Naive B cell (primary cell): ENCODE results near the gene SLC23A1. TPM values are rescaled to one million over a fixed set of nuclear protein-coding genes. Genes with fewer than 3 reads are reported as not detected.
"Not testable (repeated sequence)": the region's sequence is repeated elsewhere in the genome, so short reads cannot be mapped to it uniquely, and the experiment has no call there.

ENCODE experiments used
- ATAC-seq, 2 donors: fragments of 150-1000 bp; cut with Tn5 transposase; 2 replicates each; pipeline ENCODE4 v1.10.0; 2021; ENCODE audit warnings: low read depth in 2 of 2, mild to moderate bottlenecking in 2 of 2, moderate library complexity in 2 of 2
- DNase-seq: peaks from one replicate; pipeline ENCODE4 v3.0.0; 2022
- H3K27ac Mint-ChIP-seq, 6 donors: one replicate each; pipeline ENCODE4 v1.8.0; 2020 to 2022; ENCODE audit warnings: mild to moderate bottlenecking in 6 of 6, mixed read lengths in 6 of 6, moderate library complexity in 5 of 6, inconsistent platforms in 2 of 6
- H3K27me3 Mint-ChIP-seq, 3 donors: one replicate each; pipeline ENCODE4 v1.8.0; 2021 to 2022; ENCODE audit warnings: mixed read lengths in 3 of 3, mild to moderate bottlenecking in 1 of 3
- H3K36me3 Mint-ChIP-seq, 2 donors: one replicate each; pipeline ENCODE4 v1.8.0; 2020 to 2022; ENCODE audit warnings: mixed read lengths in 2 of 2, inconsistent platforms in 1 of 2, mild to moderate bottlenecking in 1 of 2
- H3K4me1 Mint-ChIP-seq, 3 donors: one replicate each; pipeline ENCODE4 v1.8.0; 2020 to 2022; ENCODE audit warnings: mixed read lengths in 3 of 3, inconsistent platforms in 1 of 3, mild to moderate bottlenecking in 1 of 3, moderate library complexity in 1 of 3
- H3K4me3 Mint-ChIP-seq, 8 donors: one replicate each; pipeline ENCODE4 v1.8.0; 2020 to 2022; ENCODE audit warnings: mild to moderate bottlenecking in 8 of 8, mixed read lengths in 8 of 8, moderate library complexity in 8 of 8, inconsistent platforms in 2 of 8
- H3K9me3 Mint-ChIP-seq, 7 donors: one replicate each; pipeline ENCODE4 v1.8.0; 2020 to 2022; ENCODE audit warnings: mixed read lengths in 7 of 7, mild to moderate bottlenecking in 5 of 7, inconsistent platforms in 2 of 7, moderate library complexity in 1 of 7
- polyA plus RNA-seq, 6 donors: library from polyadenylated mRNA; unstranded; fragments of 300-500 nt; fragmentation: Illumina TruSeq; gene quantifications; one replicate each; pipeline ENCODE4 v1.2.3, GENCODE V29; 2021; ENCODE audit warnings: low read depth in 6 of 6

The SLC23A1 gene
- polyA plus RNA-seq, 6 donors from 2014 or later = 0.13 to 0.57 (median 0.49) TPM; not detected in 3

GRCh38 chr5:139414581-139415130, 31.6 kb upstream of the SLC23A1 start:
- no peak overlapping the region for H3K27ac Mint-ChIP-seq
- DNase-seq (no peak), ATAC-seq (no peak)
- no peaks in the 10 kb centered on the region for H3K4me1 Mint-ChIP-seq
- H3K27me3 Mint-ChIP-seq = no peaks in the 10 kb centered on the region
- peaks cover 5 to 24% of the 10 kb centered on the region in 2 donors for H3K36me3 Mint-ChIP-seq
- no peaks in the 10 kb centered on the region for H3K9me3 Mint-ChIP-seq
- no peak overlapping the region for H3K4me3 Mint-ChIP-seq

- ATAC-seq = no peak
- Mint-ChIP-seq H3K36me3 (peaks cover 5 to 20% of the 10 kb centered on the region in 2 donors), H3K9me3 (no peaks in the 10 kb centered on the region), H3K4me3 (no peak overlapping the region), H3K4me1 (no peaks in the 10 kb centered on the region), H3K27ac (no peak overlapping the region), H3K27me3 (no peaks in the 10 kb centered on the region)
- DNase-seq = no peak
Measured at GRCh38 chr5:139413963-139414362, 30.9 kb upstream of the SLC23A1 start.

GRCh38 chr5:139413153-139413552, 30.1 kb upstream of the SLC23A1 start:
- DNase-seq (no peak), ATAC-seq (no peak)
- Mint-ChIP-seq H3K27me3 (no peaks in the 10 kb centered on the region), H3K9me3 (no peaks in the 10 kb centered on the region), H3K4me3 (no peak overlapping the region), H3K27ac (no peak overlapping the region), H3K4me1 (peaks cover under 1 to 1% (median 1%) of the 10 kb centered on the region in 3 donors), H3K36me3 (peaks cover 0 to 13% of the 10 kb centered on the region in 2 donors)

GRCh38 chr5:139410993-139411828, 28.1 kb upstream of the SLC23A1 start:
- Mint-ChIP-seq H3K9me3 (peaks cover 0 to 2% (median 0%) of the 10 kb centered on the region in 7 donors), H3K27me3 (no peaks in the 10 kb centered on the region), H3K27ac (peak overlapping the region in 1 of 6 donors; percentile 77), H3K4me1 (peaks cover 10 to 19% (median 19%) of the 10 kb centered on the region in 3 donors), H3K4me3 (no peak overlapping the region), H3K36me3 (peaks cover 0 to 13% of the 10 kb centered on the region in 2 donors)
- no peak for ATAC-seq
- DNase-seq = no peak

GRCh38 chr5:139410121-139410992, 27.3 kb upstream of the SLC23A1 start:
- H3K36me3 Mint-ChIP-seq = peaks cover 0 to 13% of the 10 kb centered on the region in 2 donors
- no peaks in the 10 kb centered on the region for H3K27me3 Mint-ChIP-seq
- ATAC-seq (no peak), DNase-seq (no peak)
- H3K4me1 Mint-ChIP-seq = peaks cover 10 to 23% (median 19%) of the 10 kb centered on the region in 3 donors
- H3K9me3 Mint-ChIP-seq = peaks cover 0 to 2% (median 0%) of the 10 kb centered on the region in 7 donors
- H3K27ac Mint-ChIP-seq = peak overlapping the region in 1 of 6 donors; percentile 7
- H3K4me3 Mint-ChIP-seq = no peak overlapping the region

- not testable (repeated sequence) for ATAC-seq, H3K4me3 Mint-ChIP-seq, H3K9me3 Mint-ChIP-seq, H3K27ac Mint-ChIP-seq, H3K27me3 Mint-ChIP-seq, DNase-seq
- H3K36me3 Mint-ChIP-seq = peaks cover 0 to 13% of the 10 kb centered on the region in 2 donors
- peaks cover 16 to 33% (median 26%) of the 10 kb centered on the region in 3 donors for H3K4me1 Mint-ChIP-seq
Measured at GRCh38 chr5:139409116-139409515, 26.0 kb upstream of the SLC23A1 start.

- H3K9me3 Mint-ChIP-seq = peaks cover 0 to 2% (median 0%) of the 10 kb centered on the region in 7 donors
- H3K4me1 Mint-ChIP-seq = peaks cover 25 to 43% (median 35%) of the 10 kb centered on the region in 3 donors
- no peaks in the 10 kb centered on the region for H3K27me3 Mint-ChIP-seq
- H3K27ac Mint-ChIP-seq = peak overlapping the region; percentile 37 to 94 (median 74)
- peak overlapping the region in 4 of 8 donors; percentile 2 to 78 (median 28) for H3K4me3 Mint-ChIP-seq
- peaks cover 0 to 6% of the 10 kb centered on the region in 2 donors for H3K36me3 Mint-ChIP-seq
- ATAC-seq = no peak
- no peak for DNase-seq
Measured at GRCh38 chr5:139408191-139408590, 25.1 kb upstream of the SLC23A1 start.

- peak overlapping the region in 7 of 8 donors; percentile 2 to 78 (median 49) for H3K4me3 Mint-ChIP-seq
- peaks cover 32 to 49% (median 42%) of the 10 kb centered on the region in 3 donors for H3K4me1 Mint-ChIP-seq
- H3K9me3 Mint-ChIP-seq = peaks cover 0 to 2% (median 0%) of the 10 kb centered on the region in 7 donors
Measured at GRCh38 chr5:139407517-139407916, 24.4 kb upstream of the SLC23A1 start.

GRCh38 chr5:139406963-139407362, 23.9 kb upstream of the SLC23A1 start:
- H3K9me3 Mint-ChIP-seq = peaks cover 0 to 2% (median 0%) of the 10 kb centered on the region in 7 donors
- DNase-seq = no peak
- no peaks in the 10 kb centered on the region for H3K36me3 Mint-ChIP-seq
- H3K27ac Mint-ChIP-seq = peak overlapping the region; percentile 0 to 94 (median 72)
- H3K4me1 Mint-ChIP-seq = peaks cover 33 to 52% (median 44%) of the 10 kb centered on the region in 3 donors
- no peak for ATAC-seq
- peak overlapping the region in 4 of 8 donors; percentile 25 to 78 (median 63) for H3K4me3 Mint-ChIP-seq
- H3K27me3 Mint-ChIP-seq = no peaks in the 10 kb centered on the region

More at GRCh38 chr5:139407517-139407916, 24.4 kb upstream of the SLC23A1 start:
- ATAC-seq = peak; percentile 54 to 56
- Mint-ChIP-seq H3K27ac (peak overlapping the region; percentile 0 to 94 (median 72)), H3K36me3 (no peaks in the 10 kb centered on the region), H3K27me3 (no peaks in the 10 kb centered on the region)
- peak; percentile 69 for DNase-seq

- ATAC-seq = no peak
- no peak for DNase-seq
- H3K27me3 Mint-ChIP-seq = no peaks in the 10 kb centered on the region
- H3K9me3 Mint-ChIP-seq = peaks cover 0 to 2% (median 0%) of the 10 kb centered on the region in 7 donors
- H3K27ac Mint-ChIP-seq = peak overlapping the region; percentile 87 to 99 (median 96)
- peak overlapping the region; percentile 80 to 97 (median 92) for H3K4me3 Mint-ChIP-seq
- H3K4me1 Mint-ChIP-seq = peaks cover 33 to 52% (median 44%) of the 10 kb centered on the region in 3 donors
- H3K36me3 Mint-ChIP-seq = no peaks in the 10 kb centered on the region
Measured at GRCh38 chr5:139404484-139404840, 21.4 kb upstream of the SLC23A1 start.

GRCh38 chr5:139403787-139404483, 20.8 kb upstream of the SLC23A1 start, which contains the start of gene SPATA24:
SPATA24 (minus strand) TSS chr5:139404089; CDS start chr5:139404060, 29 bp downstream.
- DNase-seq = peak; percentile 98
- Mint-ChIP-seq H3K27ac (peak within 1 kb of the TSS; percentile 87 to 99 (median 96)), H3K4me3 (peak within 1 kb of the TSS; percentile 80 to 97 (median 92)), H3K4me1 (peaks cover 33 to 52% (median 44%) of the 10 kb centered on the region in 3 donors), H3K36me3 (no peaks in the 10 kb centered on the region), H3K27me3 (no peaks in the 10 kb centered on the region), H3K9me3 (peaks cover 0 to 2% (median 0%) of the 10 kb centered on the region in 7 donors)
- ATAC-seq = peak; percentile 80 to 83

- H3K27me3 Mint-ChIP-seq = no peaks in the 10 kb centered on the region
- peak overlapping the region; percentile 87 to 99 (median 96) for H3K27ac Mint-ChIP-seq
- peak overlapping the region; percentile 80 to 97 (median 92) for H3K4me3 Mint-ChIP-seq
- no peak for ATAC-seq
- no peak for DNase-seq
- peaks cover 0 to 2% (median 0%) of the 10 kb centered on the region in 7 donors for H3K9me3 Mint-ChIP-seq
- no peaks in the 10 kb centered on the region for H3K36me3 Mint-ChIP-seq
- H3K4me1 Mint-ChIP-seq = peaks cover 33 to 52% (median 44%) of the 10 kb centered on the region in 3 donors
Measured at GRCh38 chr5:139403418-139403786, 20.3 kb upstream of the SLC23A1 start.
